H1 (cell line): ENCODE measurements around the gene ARID1B. TPM values are rescaled to one million over a fixed set of nuclear protein-coding genes. Genes with fewer than 3 reads are reported as not detected.
A peak's percentile ranks its signal among the peaks of the same experiment; 100 is the strongest.

Source experiments
- CTCF ChIA-PET: fragments of 300-600 bp; sonication (Branson Sonifier 250); formaldehyde crosslinking; loops from one replicate; lab custom pipeline; 2021; ENCODE audit not compliant: partially characterized antibody; lab: Charles Lee
- POLR2A ChIA-PET: fragments of 300-600 bp; sonication (Branson Sonifier 250); formaldehyde crosslinking; loops from one replicate; lab custom pipeline; 2021; ENCODE audit warnings: inconsistent platforms; ENCODE audit not compliant: partially characterized antibody; lab: Charles Lee
- DNase-seq, 2 experiments: peaks; one replicate each; pipeline versions ENCODE4 v3.0.0 to v3.0.0-alpha.2; 2010 to 2022; ENCODE audit warnings: low spot score in 2 of 2, low read depth in 1 of 2, mixed read lengths in 1 of 2
- FAIRE-seq: peaks from 2 replicates; lab custom pipeline; 2011; peaks lifted over from hg19 to GRCh38; lab: Jason Lieb, UNC
- H2AFZ ChIP-seq: 2 replicates; pipeline ENCODE4 v1.8.1; 2012; ENCODE audit warnings: low read length, inconsistent platforms
- H2AK5ac ChIP-seq: 2 replicates; pipeline ENCODE4 v1.6.1; 2013; ENCODE audit warnings: low read depth, low read length
- H2BK120ac ChIP-seq: replicated peaks from 2 replicates; pipeline ENCODE3; 2013; ENCODE audit warnings: low read depth, low read length, inconsistent platforms
- H2BK12ac ChIP-seq: 2 replicates; pipeline ENCODE4 v1.6.1; 2013; ENCODE audit warnings: low read depth, low read length
- H2BK15ac ChIP-seq: 2 replicates; pipeline ENCODE4 v1.6.1; 2013; ENCODE audit warnings: low read length
- H2BK20ac ChIP-seq: 2 replicates; pipeline ENCODE4 v1.6.1; 2013; ENCODE audit warnings: low read length
- H2BK5ac ChIP-seq: 2 replicates; pipeline ENCODE4 v1.6.1; 2013; ENCODE audit warnings: low read depth, low read length
- H3K14ac ChIP-seq: 2 replicates; pipeline ENCODE4 v1.6.1; 2013; ENCODE audit warnings: inconsistent platforms; ENCODE audit not compliant: insufficient read length
- H3K18ac ChIP-seq: 2 replicates; pipeline ENCODE4 v1.6.1; 2013; ENCODE audit warnings: low read length; ENCODE audit errors: extremely low read depth
- H3K23ac ChIP-seq: 2 replicates; pipeline ENCODE4 v1.6.1; 2013; ENCODE audit warnings: inconsistent platforms; ENCODE audit not compliant: insufficient read length
- H3K23me2 ChIP-seq: 2 replicates; pipeline ENCODE4 v1.6.1; 2013; ENCODE audit warnings: low read depth, low read length
- H3K27ac ChIP-seq: 2 replicates; pipeline ENCODE4 v1.6.1; 2011; ENCODE audit warnings: low read depth, low read length, inconsistent platforms
- H3K27me3 ChIP-seq, 4 experiments: replicated peaks in 1 of 4; 1 replicate in 1 of 4; 2 replicates in 3 of 4; pipeline versions ENCODE4 v1.6.1 to v1.8.1; 2011 to 2013; ENCODE audit warnings: low read length in 3 of 4, mild to moderate bottlenecking in 3 of 4, inconsistent platforms in 2 of 4, mixed read lengths in 2 of 4, moderate library complexity in 1 of 4; ENCODE audit not compliant: control insufficient read depth in 3 of 4, insufficient read depth in 3 of 4; ENCODE audit errors: extremely low read depth in 1 of 4
- H3K36me3 ChIP-seq, 4 experiments: 2 replicates each; pipeline versions ENCODE4 v1.6.1 to v1.8.1; 2011 to 2013; ENCODE audit warnings: mild to moderate bottlenecking in 4 of 4, low read length in 3 of 4, moderate library complexity in 2 of 4, control low read depth in 1 of 4, inconsistent platforms in 1 of 4; ENCODE audit not compliant: insufficient read depth in 4 of 4, control insufficient read depth in 2 of 4
- H3K4ac ChIP-seq: replicated peaks from 2 replicates; pipeline ENCODE3; 2013; ENCODE audit warnings: low read length, low read depth, mixed read lengths, inconsistent platforms; ENCODE audit not compliant: insufficient read length
- H3K4me1 ChIP-seq, 4 experiments: replicated peaks in 1 of 4; 1 replicate in 1 of 4; 2 replicates in 3 of 4; pipeline versions ENCODE4 v1.6.1 to v1.8.1; 2011 to 2013; ENCODE audit warnings: low read length in 3 of 4, inconsistent platforms in 2 of 4, mixed read lengths in 1 of 4; ENCODE audit not compliant: insufficient read depth in 4 of 4, control insufficient read depth in 3 of 4
- H3K4me2 ChIP-seq, 2 experiments: 2 replicates each; pipeline versions ENCODE4 v1.6.1 to v1.8.1; 2011 to 2013; ENCODE audit warnings: low read depth in 2 of 2, low read length in 2 of 2, control low read depth in 1 of 2, inconsistent platforms in 1 of 2, mild to moderate bottlenecking in 1 of 2; ENCODE audit not compliant: insufficient read depth in 1 of 2
- H3K4me3 ChIP-seq, 4 experiments: fragments of 200-600, 300-600 bp in 1 of 4; sonication (generic), shearing (Covaris generic), sonication (Bioruptor Twin) in 1 of 4; 2 replicates each; pipeline versions ENCODE4 v1.5.1 to v1.8.1; 2011 to 2016; ENCODE audit warnings: low read length in 4 of 4, low read depth in 3 of 4, control low read depth in 2 of 4, inconsistent platforms in 2 of 4, mild to moderate bottlenecking in 2 of 4, mixed read lengths in 1 of 4, moderate library complexity in 1 of 4; ENCODE audit not compliant: insufficient read depth in 2 of 4; ENCODE audit errors: extremely low read depth in 1 of 4
- H3K56ac ChIP-seq: replicated peaks from 2 replicates; pipeline ENCODE3; 2013; ENCODE audit warnings: low read depth, mild to moderate bottlenecking, mixed read lengths, low read length, inconsistent platforms; ENCODE audit not compliant: insufficient read length
- H3K79me1 ChIP-seq: 2 replicates; pipeline ENCODE4 v1.6.1; 2013; ENCODE audit warnings: low read depth, low read length, control low read depth
- H3K79me2 ChIP-seq, 2 experiments: 2 replicates each; pipeline versions ENCODE4 v1.6.1 to v1.8.1; 2012 to 2013; ENCODE audit warnings: low read length in 2 of 2, mild to moderate bottlenecking in 2 of 2, inconsistent platforms in 1 of 2; ENCODE audit not compliant: insufficient read depth in 2 of 2, control insufficient read depth in 1 of 2
- H3K9ac ChIP-seq, 4 experiments: replicated peaks in 1 of 4; 1 replicate in 1 of 4; 2 replicates in 3 of 4; pipeline versions ENCODE4 v1.6.1 to v1.8.1; 2011 to 2013; ENCODE audit warnings: low read depth in 3 of 4, low read length in 3 of 4, control low read depth in 2 of 4, mild to moderate bottlenecking in 2 of 4, moderate library complexity in 2 of 4, inconsistent platforms in 1 of 4; ENCODE audit errors: extremely low read depth in 1 of 4
- H3K9me3 ChIP-seq, 2 experiments: 2 replicates each; pipeline versions ENCODE4 v1.6.1 to v1.8.1; 2012 to 2013; ENCODE audit warnings: mild to moderate bottlenecking in 2 of 2, moderate library complexity in 2 of 2, control low read depth in 1 of 2, inconsistent platforms in 1 of 2, low read depth in 1 of 2, low read length in 1 of 2, mixed read lengths in 1 of 2; ENCODE audit not compliant: insufficient read depth in 2 of 2
- H4K20me1 ChIP-seq, 2 experiments: replicated peaks in 1 of 2; 2 replicates each; pipeline versions ENCODE3 to v1.8.1; 2011 to 2013; ENCODE audit warnings: inconsistent platforms in 2 of 2, low read length in 2 of 2, mild to moderate bottlenecking in 1 of 2; ENCODE audit not compliant: insufficient read depth in 2 of 2, control insufficient read depth in 1 of 2
- H4K5ac ChIP-seq: 2 replicates; pipeline ENCODE4 v1.6.1; 2013; ENCODE audit warnings: low read length, low read depth, mixed read lengths, inconsistent platforms; ENCODE audit not compliant: insufficient read length
- H4K8ac ChIP-seq: 2 replicates; pipeline ENCODE4 v1.8.0; 2013; ENCODE audit warnings: mild to moderate bottlenecking, moderate library complexity, low read length, inconsistent platforms; ENCODE audit not compliant: insufficient read depth; ENCODE audit errors: extremely low read depth
- H4K91ac ChIP-seq: replicated peaks from 2 replicates; pipeline ENCODE3; 2013; ENCODE audit warnings: low read length, mixed read lengths, inconsistent platforms; ENCODE audit not compliant: insufficient read length
- BRCA1 ChIP-seq: IDR thresholded peaks from 2 replicates; pipeline ENCODE4 v1.6.1; 2012; ENCODE audit warnings: low read depth, low read length, improper control_type of control experiment
- CEBPB ChIP-seq: IDR thresholded peaks from 2 replicates; pipeline ENCODE4 v1.6.1; 2012; ENCODE audit warnings: low read depth, low read length
- CHD2 ChIP-seq: IDR thresholded peaks from 2 replicates; pipeline ENCODE4 v1.6.1; 2012; ENCODE audit warnings: low read length, improper control_type of control experiment
- GTF2F1 ChIP-seq: IDR thresholded peaks from 2 replicates; pipeline ENCODE4 v1.6.1; 2012; ENCODE audit warnings: low read depth, low read length, improper control_type of control experiment, borderline replicate concordance
- SRF ChIP-seq: IDR thresholded peaks from 2 replicates; pipeline ENCODE4 v1.6.1; 2011; ENCODE audit warnings: mild to moderate bottlenecking, low read depth, low read length, moderate library complexity
- WGBS, 2 experiments: shearing (Covaris generic) in 1 of 2; methylation state at CpG; one replicate each; pipeline versions ENCODE4 v1.1.6 to v1.1.7; 2013 to 2015; ENCODE audit warnings: low lambda C conversion rate in 2 of 2, mixed read lengths in 2 of 2, inconsistent platforms in 1 of 2, low coverage in 1 of 2, missing lambda C conversion rate in 1 of 2; ENCODE audit not compliant: insufficient replicate concordance in 2 of 2, insufficient coverage in 1 of 2, insufficient read length in 1 of 2; ENCODE audit errors: extremely low coverage in 1 of 2, missing lambda C conversion rate in 1 of 2; 5-methylcytosine and 5-hydroxymethylcytosine counted together
- microRNA-seq, 2 experiments: library from miRNA; unstranded; fragments of <30 nt; microRNA quantifications; one replicate each; pipeline versions ENCODE4 to v1.2.0, GENCODE V29; 2016 to 2020; ENCODE audit warnings: borderline microRNAs expressed in 2 of 2, borderline number of aligned reads in 2 of 2, borderline replicate concordance in 1 of 2
- polyA plus RNA-seq, 7 experiments: library from polyadenylated mRNA; depleted of rRNA in 3 of 7; stranded (reverse) in 5 of 7; unstranded in 2 of 7; fragments of >200 nt in 5 of 7; fragments of 200-250 nt in 2 of 7; gene quantifications; 1 replicate in 5 of 7; 2 replicates in 1 of 7; 4 replicates in 1 of 7; pipeline versions ENCODE4 v1.2.1 to v1.2.3, GENCODE V29; 2011 to 2013; ENCODE audit warnings: missing spikeins in 2 of 7, mixed read lengths in 2 of 7
- small RNA-seq: library from polyadenylated mRNA; stranded (forward); fragments of <200 nt; extraction: miRNeasy Mini kit (QIAGEN cat#:217004); gene quantifications from one replicate; pipeline ENCODE3, GENCODE V24; 2013; ENCODE audit not compliant: insufficient read depth
- total RNA-seq: library from RNA; stranded (reverse); fragmentation: NEBNext Ultra II Directional; extraction: Animal tissue kit (Norgen Biotek cat#: 25700); gene quantifications from 2 replicates; pipeline ENCODE4 v1.2.1, GENCODE V29; 2021

ARID1B gene
- total and polyA plus RNA-seq, 2 of the 8 experiments (the other 6 are each of a cell fraction or from before 2014, with no cell fraction given) = 24.3 to 70.3 TPM

GRCh38 chr6:157259443-157259842 is 482.3 kb downstream of the ARID1B start:
- Histone ChIP-seq H3K4me3 (no peak overlapping the region), H2AFZ (no peak overlapping the region), H3K23me2 (no peaks in the 10 kb centered on the region), H3K79me1 (no peaks in the 10 kb centered on the region), H4K5ac (no peak overlapping the region), H2BK20ac (no peak overlapping the region), H2BK15ac (no peak overlapping the region), H3K23ac (no peak overlapping the region), H3K27me3 (no peaks in the 10 kb centered on the region; a peak in 1 of 7 replicates), H3K4me2 (no peak overlapping the region), H3K27ac (no peak overlapping the region), H3K36me3 (no peaks in the 10 kb centered on the region), H3K4me1 (no peaks in the 10 kb centered on the region), H4K20me1 (no peaks in the 10 kb centered on the region), H3K56ac (no peak overlapping the region), H2BK12ac (no peak overlapping the region), H3K4ac (no peak overlapping the region), H3K79me2 (no peaks in the 10 kb centered on the region), H2BK120ac (no peak overlapping the region), H2AK5ac (peak overlapping the region; percentile 82; the same call in 1 of the 2 replicates), H3K18ac (no peak overlapping the region), H3K9ac (no peak overlapping the region), H3K14ac (no peak overlapping the region), H4K8ac (no peak overlapping the region), H2BK5ac (no peak overlapping the region), H4K91ac (no peak overlapping the region), H3K9me3 (no peaks in the 10 kb centered on the region)
- no peak for DNase-seq
- 92% methylated on average over 9 of the region's 9 CpGs; no CpG with 5 or more reads in 1 of the 2 experiments for WGBS, 2 experiments
- CTCF ChIA-PET = interaction anchor here (1.4 to 1.7 kb wide), 2 partner anchors 8 to 15 kb away, joined by 6 to 7 read pairs; no protein-coding TSS in a partner anchor
- TF ChIP-seq GTF2F1 (no peak), SRF (no peak), BRCA1 (no peak), CHD2 (no peak), CEBPB (no peak)
- FAIRE-seq = no peak
- POLR2A ChIA-PET = no interaction called here

Small RNA genes lying within 50 kb of the gene (microRNA-seq; reads per million reads assigned to microRNA genes)
- 0 reads per million in 2 experiments for gene MIR4466

Small RNA genes lying within 50 kb of the gene (small RNA-seq; reads per million reads assigned to genes)
- gene AL355297.2 = not detected
- gene MIR4466 = 0.69 reads per million
